AG04450 (cell line): ENCODE results near the gene CIBAR2. TPM values are rescaled to one million over a fixed set of nuclear protein-coding genes. Genes with fewer than 3 reads are reported as not detected.

Experiments used
- CTCF ChIA-PET: fragments of 300-600, 350-600 bp; formaldehyde crosslinking; extraction: SDS; loops from one replicate; lab custom pipeline; 2022; ENCODE audit warnings: antibody characterized with exemption, inconsistent platforms; lab: Charles Lee
- POLR2A ChIA-PET: fragments of 350-600 bp; formaldehyde crosslinking; extraction: SDS; loops from one replicate; lab custom pipeline; 2021; ENCODE audit warnings: antibody characterized with exemption, inconsistent platforms; lab: Yijun Ruan, JAX
- DNase-seq: peaks from one replicate; pipeline ENCODE4 v3.0.0-alpha.2; 2011; ENCODE audit warnings: low read depth, low spot score
- H3K27ac ChIP-seq: one replicate; pipeline ENCODE4 v1.5.1; 2012; ENCODE audit warnings: low read depth, low read length, control low read depth
- H3K27me3 ChIP-seq: one replicate; pipeline ENCODE4 v1.6.0; 2012; ENCODE audit warnings: low read length; ENCODE audit not compliant: control insufficient read depth, insufficient read depth
- H3K4me3 ChIP-seq: 2 replicates; pipeline ENCODE4 v1.5.1; 2011; ENCODE audit warnings: mild to moderate bottlenecking, low read depth, low read length, control low read depth
- H3K9me3 ChIP-seq: 2 replicates; pipeline ENCODE4 v1.5.1; 2012; ENCODE audit warnings: low read length; ENCODE audit not compliant: control insufficient read depth, insufficient read depth
- CTCF ChIP-seq: IDR thresholded peaks from 2 replicates; pipeline ENCODE4 v1.5.1; 2011; ENCODE audit warnings: low read depth, low read length, control low read depth, inconsistent platforms
- polyA plus RNA-seq: library from polyadenylated mRNA; depleted of rRNA; stranded (reverse); fragments of >200 nt; gene quantifications from 2 replicates; pipeline ENCODE4 v1.2.3, GENCODE V29; 2011

Gene CIBAR2
- polyA plus RNA-seq, 1 experiment: 0.41 TPM

GRCh38 chr16:85140455-85141012 is 28.3 kb upstream of the CIBAR2 start:
- no peak for TF ChIP-seq CTCF
- H3K27me3 ChIP-seq: peaks cover 5% of the 10 kb centered on the region
- no peak overlapping the region for H3K4me3 ChIP-seq
- H3K27ac ChIP-seq: no peak overlapping the region
- H3K9me3 ChIP-seq: peaks cover 12% of the 10 kb centered on the region
- DNase-seq: no peak
- ChIA-PET POLR2A (interaction anchor here (0.7 kb wide), 1 partner anchor 15 kb away, joined by 3 read pairs; no protein-coding TSS in a partner anchor), CTCF (interaction anchor here (1.2 to 1.5 kb wide), 2 partner anchors 26 to 104 kb away, joined by 3 read pairs; no protein-coding TSS in a partner anchor)

GRCh38 chr16:85139881-85140339 is 27.6 kb upstream of the CIBAR2 start:
- peaks cover 12% of the 10 kb centered on the region for H3K9me3 ChIP-seq
- ChIA-PET CTCF (interaction anchor here (1.2 to 1.5 kb wide), 2 partner anchors 25 to 105 kb away, joined by 3 read pairs; no protein-coding TSS in a partner anchor), POLR2A (interaction anchor here (0.7 kb wide), 1 partner anchor 15 kb away, joined by 3 read pairs; no protein-coding TSS in a partner anchor)
- H3K27me3 ChIP-seq: peaks cover 5% of the 10 kb centered on the region
- H3K4me3 ChIP-seq: no peak overlapping the region
- no peak for DNase-seq
- TF ChIP-seq CTCF: no peak
- no peak overlapping the region for H3K27ac ChIP-seq

GRCh38 chr16:85138825-85139627 is 26.8 kb upstream of the CIBAR2 start:
- TF ChIP-seq CTCF: no peak
- CTCF ChIA-PET: interaction anchor here (1.5 kb wide), 1 partner anchor 24 kb away, joined by 3 read pairs; no protein-coding TSS in a partner anchor
- POLR2A ChIA-PET: no interaction called here
- H3K9me3 ChIP-seq: peaks cover 5% of the 10 kb centered on the region; the same call in 1 of the 2 replicates
- no peak overlapping the region for H3K4me3 ChIP-seq
- DNase-seq: no peak
- H3K27me3 ChIP-seq: peaks cover 2% of the 10 kb centered on the region
- no peak overlapping the region for H3K27ac ChIP-seq

- no peak overlapping the region for H3K4me3 ChIP-seq
- ChIA-PET POLR2A (interaction anchor here (0.6 to 1.0 kb wide), 4 partner anchors 14 to 74 kb away, joined by 4 to 9 read pairs (median 7); no protein-coding TSS in a partner anchor), CTCF (no interaction called here)
- H3K27me3 ChIP-seq: no peaks in the 10 kb centered on the region
- no peak for TF ChIP-seq CTCF
- H3K9me3 ChIP-seq: peaks cover 5% of the 10 kb centered on the region; the same call in 1 of the 2 replicates
- H3K27ac ChIP-seq: no peak overlapping the region
- no peak for DNase-seq
Measured at GRCh38 chr16:85138073-85138824, 26.0 kb upstream of the CIBAR2 start.
